Measurements from ENCODE around the gene TDRD1.

DNA sequence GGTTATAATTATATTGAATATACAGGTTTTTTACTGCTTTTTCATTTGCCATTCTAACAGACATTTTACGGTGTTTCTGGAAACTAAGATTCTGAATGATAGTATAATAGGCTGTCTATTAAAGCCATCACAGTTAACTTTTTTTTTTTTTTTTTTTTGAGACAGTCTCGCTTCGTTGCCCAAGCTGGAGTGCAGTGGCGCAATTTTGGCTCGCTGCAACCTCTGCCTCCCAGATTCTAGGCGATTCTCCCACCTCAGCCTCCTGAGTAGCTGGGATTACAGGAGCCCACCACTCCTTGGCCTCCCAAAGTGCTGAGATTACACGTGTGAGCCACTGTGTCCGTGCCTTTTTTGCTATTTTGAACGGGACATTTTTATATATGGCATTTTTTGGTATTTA is 4.4 kb downstream of the TDRD1 start:
- TF ChIP-seq, protein P1, sequence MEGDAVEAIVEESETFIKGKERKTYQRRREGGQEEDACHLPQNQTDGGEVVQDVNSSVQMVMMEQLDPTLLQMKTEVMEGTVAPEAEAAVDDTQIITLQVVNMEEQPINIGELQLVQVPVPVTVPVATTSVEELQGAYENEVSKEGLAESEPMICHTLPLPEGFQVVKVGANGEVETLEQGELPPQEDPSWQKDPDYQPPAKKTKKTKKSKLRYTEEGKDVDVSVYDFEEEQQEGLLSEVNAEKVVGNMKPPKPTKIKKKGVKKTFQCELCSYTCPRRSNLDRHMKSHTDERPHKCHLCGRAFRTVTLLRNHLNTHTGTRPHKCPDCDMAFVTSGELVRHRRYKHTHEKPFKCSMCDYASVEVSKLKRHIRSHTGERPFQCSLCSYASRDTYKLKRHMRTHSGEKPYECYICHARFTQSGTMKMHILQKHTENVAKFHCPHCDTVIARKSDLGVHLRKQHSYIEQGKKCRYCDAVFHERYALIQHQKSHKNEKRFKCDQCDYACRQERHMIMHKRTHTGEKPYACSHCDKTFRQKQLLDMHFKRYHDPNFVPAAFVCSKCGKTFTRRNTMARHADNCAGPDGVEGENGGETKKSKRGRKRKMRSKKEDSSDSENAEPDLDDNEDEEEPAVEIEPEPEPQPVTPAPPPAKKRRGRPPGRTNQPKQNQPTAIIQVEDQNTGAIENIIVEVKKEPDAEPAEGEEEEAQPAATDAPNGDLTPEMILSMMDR (IDR thresholded peaks at IDR 0.05 in 4 of 5, conservative IDR thresholded peaks at IDR 0.05 in 1 of 5): no peak
- no peak for TF ChIP-seq POLR2A (IDR thresholded peaks at IDR 0.05)

All from gastrocnemius medialis (tissue), 4 donors.